ENCODE results near the gene WNT3A. TPM values are rescaled to one million over a fixed set of nuclear protein-coding genes. Genes with fewer than 3 reads are reported as not detected.

WNT3A gene
- total and polyA plus RNA-seq, 9 donors: not detected

- no peaks in the 10 kb centered on the region for H3K36me3 ChIP-seq
- TF ChIP-seq POLR2A (IDR thresholded peaks at IDR 0.05): no peak
- TF ChIP-seq EP300 (IDR thresholded peaks at IDR 0.05): no peak
- no peak for TF ChIP-seq CTCF (IDR thresholded peaks at IDR 0.05)
- no peak overlapping the region for H3K27ac ChIP-seq
- H3K27me3 ChIP-seq: no peaks in the 10 kb centered on the region
- H3K9me3 ChIP-seq: no peaks in the 10 kb centered on the region
- 77 to 82% (median 78%) methylated on average over 7 of the region's 7 CpGs for WGBS, 3 donors
- no peak for DNase-seq
- H3K4me1 ChIP-seq (ENCODE audit: insufficient read depth): no peaks in the 10 kb centered on the region
- intact Hi-C loops (cut with DNase I): no loop called here
- no peak overlapping the region for H3K4me3 ChIP-seq
These were observed 38.6 kb downstream of the WNT3A start for GRCh38 chr1:228045405-228045804.

GRCh38 chr1:228045871-228046270, 39.1 kb downstream of the WNT3A start:
- Histone ChIP-seq H3K4me1 (ENCODE audit: insufficient read depth) (no peaks in the 10 kb centered on the region), H3K4me3 (no peak overlapping the region), H3K27ac (no peak overlapping the region), H3K36me3 (no peaks in the 10 kb centered on the region), H3K9me3 (no peaks in the 10 kb centered on the region), H3K27me3 (no peaks in the 10 kb centered on the region)
- 76 to 81% (median 79%) methylated on average over 9 of the region's 9 CpGs for WGBS, 3 donors
- intact Hi-C loops (cut with DNase I): no loop called here
- TF ChIP-seq CTCF (IDR thresholded peaks at IDR 0.05): no peak
- TF ChIP-seq POLR2A (IDR thresholded peaks at IDR 0.05): no peak
- TF ChIP-seq EP300 (IDR thresholded peaks at IDR 0.05): no peak
- no peak for DNase-seq

- Histone ChIP-seq H3K36me3 (no peaks in the 10 kb centered on the region), H3K4me3 (no peak overlapping the region), H3K27ac (no peak overlapping the region), H3K4me1 (ENCODE audit: insufficient read depth) (no peaks in the 10 kb centered on the region), H3K27me3 (no peaks in the 10 kb centered on the region), H3K9me3 (no peaks in the 10 kb centered on the region)
- TF ChIP-seq EP300 (IDR thresholded peaks at IDR 0.05) (no peak), CTCF (IDR thresholded peaks at IDR 0.05) (no peak), POLR2A (IDR thresholded peaks at IDR 0.05) (no peak)
- DNase-seq: no peak
- WGBS, 3 donors: 92 to 93% (median 92%) methylated on average over 8 of the region's 8 CpGs
- intact Hi-C loops (cut with DNase I): no loop called here
These were observed 39.8 kb downstream of the WNT3A start for GRCh38 chr1:228046421-228047182.

- Histone ChIP-seq H3K27ac (no peak overlapping the region), H3K36me3 (no peaks in the 10 kb centered on the region), H3K9me3 (no peaks in the 10 kb centered on the region), H3K4me1 (ENCODE audit: insufficient read depth) (no peaks in the 10 kb centered on the region), H3K4me3 (no peak overlapping the region), H3K27me3 (no peaks in the 10 kb centered on the region)
- TF ChIP-seq EP300 (IDR thresholded peaks at IDR 0.05) (no peak), POLR2A (IDR thresholded peaks at IDR 0.05) (no peak), CTCF (IDR thresholded peaks at IDR 0.05) (no peak)
- WGBS, 3 donors: 72 to 76% (median 75%) methylated on average over 7 of the region's 7 CpGs
- DNase-seq: no peak
- intact Hi-C loops (cut with DNase I): no loop called here
These were observed 40.3 kb downstream of the WNT3A start for GRCh38 chr1:228047183-228047466.
